ENCODE data around the gene PFN3.

Gene PFN3

DNA sequence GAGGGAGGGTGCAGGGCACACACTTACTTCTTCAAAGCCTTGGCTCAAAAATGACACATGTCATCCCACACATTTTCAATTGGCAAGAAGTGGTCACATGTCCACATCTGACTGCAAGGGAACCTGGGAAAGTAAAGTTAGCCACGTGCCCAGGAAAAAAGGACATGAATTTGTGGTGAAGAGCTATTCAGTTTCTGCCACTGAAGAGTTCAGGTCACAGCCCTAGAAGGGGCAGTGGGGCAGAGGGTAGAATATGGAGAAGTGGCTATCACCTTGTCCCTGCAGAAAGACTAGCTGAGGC, 44.6 kb downstream of the PFN3 start:
- Histone ChIP-seq H3K79me2 (peaks cover 4% of the 10 kb centered on the region), H3K4me3 (ENCODE audit: low read depth, low read length) (no peak overlapping the region), H3K9me3 (ENCODE audit: control insufficient read depth, low read length) (no peaks in the 10 kb centered on the region), H3K4me2 (ENCODE audit: low read length) (no peak overlapping the region), H2AFZ (no peak overlapping the region), H3K36me3 (ENCODE audit: control insufficient read depth, insufficient read depth, low read length) (no peaks in the 10 kb centered on the region), H3K27me3 (ENCODE audit: control insufficient read depth, insufficient read depth, low read length) (no peaks in the 10 kb centered on the region), H3K4me1 (no peaks in the 10 kb centered on the region), H3K9ac (no peak overlapping the region), H3K27ac (no peak overlapping the region)
- TF ChIP-seq, protein P1, sequence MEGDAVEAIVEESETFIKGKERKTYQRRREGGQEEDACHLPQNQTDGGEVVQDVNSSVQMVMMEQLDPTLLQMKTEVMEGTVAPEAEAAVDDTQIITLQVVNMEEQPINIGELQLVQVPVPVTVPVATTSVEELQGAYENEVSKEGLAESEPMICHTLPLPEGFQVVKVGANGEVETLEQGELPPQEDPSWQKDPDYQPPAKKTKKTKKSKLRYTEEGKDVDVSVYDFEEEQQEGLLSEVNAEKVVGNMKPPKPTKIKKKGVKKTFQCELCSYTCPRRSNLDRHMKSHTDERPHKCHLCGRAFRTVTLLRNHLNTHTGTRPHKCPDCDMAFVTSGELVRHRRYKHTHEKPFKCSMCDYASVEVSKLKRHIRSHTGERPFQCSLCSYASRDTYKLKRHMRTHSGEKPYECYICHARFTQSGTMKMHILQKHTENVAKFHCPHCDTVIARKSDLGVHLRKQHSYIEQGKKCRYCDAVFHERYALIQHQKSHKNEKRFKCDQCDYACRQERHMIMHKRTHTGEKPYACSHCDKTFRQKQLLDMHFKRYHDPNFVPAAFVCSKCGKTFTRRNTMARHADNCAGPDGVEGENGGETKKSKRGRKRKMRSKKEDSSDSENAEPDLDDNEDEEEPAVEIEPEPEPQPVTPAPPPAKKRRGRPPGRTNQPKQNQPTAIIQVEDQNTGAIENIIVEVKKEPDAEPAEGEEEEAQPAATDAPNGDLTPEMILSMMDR (IDR thresholded peaks at IDR 0.05), result no peak

- Histone ChIP-seq H3K4me3 (ENCODE audit: low read depth, low read length) (no peak overlapping the region), H3K4me1 (peaks cover 4% of the 10 kb centered on the region), H2AFZ (no peak overlapping the region), H3K27ac (no peak overlapping the region), H3K9me3 (ENCODE audit: control insufficient read depth, low read length) (no peaks in the 10 kb centered on the region), H3K36me3 (ENCODE audit: control insufficient read depth, insufficient read depth, low read length) (no peaks in the 10 kb centered on the region), H3K9ac (no peak overlapping the region), H3K4me2 (ENCODE audit: low read length) (no peak overlapping the region), H3K79me2 (peaks cover 9% of the 10 kb centered on the region), H3K27me3 (ENCODE audit: control insufficient read depth, insufficient read depth, low read length) (no peaks in the 10 kb centered on the region)
- TF ChIP-seq, protein P1 (IDR thresholded peaks at IDR 0.05), result no peak
These were observed 45.1 kb downstream of the PFN3 start for GRCh38 chr5:177355162-177355867.

DNA sequence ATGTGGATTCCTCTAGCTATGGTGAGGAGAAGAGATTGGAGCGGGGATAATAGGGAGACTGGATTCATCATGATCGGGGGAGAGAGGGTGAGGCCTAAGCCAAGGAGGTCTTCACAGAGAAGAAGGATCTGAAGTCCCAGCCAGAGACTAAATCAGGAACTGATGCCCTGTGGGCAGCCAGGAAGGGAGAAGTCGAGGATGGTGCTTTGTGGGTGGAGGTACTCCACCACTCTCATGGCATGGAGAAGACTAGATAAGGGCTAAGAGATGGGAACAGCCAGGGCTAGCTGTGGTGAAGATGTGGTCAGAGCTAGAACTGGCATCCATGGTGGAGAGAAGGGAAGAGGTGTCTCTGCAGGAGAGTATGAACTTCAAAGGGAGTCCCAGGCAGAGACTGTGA, 45.8 kb downstream of the PFN3 start:
- peaks cover 10% of the 10 kb centered on the region for H3K79me2 ChIP-seq
- H3K4me2 ChIP-seq (ENCODE audit: low read length), result no peak overlapping the region
- TF ChIP-seq, protein P1 (IDR thresholded peaks at IDR 0.05), result no peak
- no peak overlapping the region for H2AFZ ChIP-seq
- H3K36me3 ChIP-seq (ENCODE audit: control insufficient read depth, insufficient read depth, low read length), result no peaks in the 10 kb centered on the region
- no peak overlapping the region for H3K4me3 ChIP-seq (ENCODE audit: low read depth, low read length)
- no peaks in the 10 kb centered on the region for H3K9me3 ChIP-seq (ENCODE audit: control insufficient read depth, low read length)
- H3K27ac ChIP-seq, result no peak overlapping the region
- peaks cover 5% of the 10 kb centered on the region for H3K4me1 ChIP-seq
- H3K9ac ChIP-seq, result no peak overlapping the region
- H3K27me3 ChIP-seq (ENCODE audit: control insufficient read depth, insufficient read depth, low read length), result no peaks in the 10 kb centered on the region

DNA sequence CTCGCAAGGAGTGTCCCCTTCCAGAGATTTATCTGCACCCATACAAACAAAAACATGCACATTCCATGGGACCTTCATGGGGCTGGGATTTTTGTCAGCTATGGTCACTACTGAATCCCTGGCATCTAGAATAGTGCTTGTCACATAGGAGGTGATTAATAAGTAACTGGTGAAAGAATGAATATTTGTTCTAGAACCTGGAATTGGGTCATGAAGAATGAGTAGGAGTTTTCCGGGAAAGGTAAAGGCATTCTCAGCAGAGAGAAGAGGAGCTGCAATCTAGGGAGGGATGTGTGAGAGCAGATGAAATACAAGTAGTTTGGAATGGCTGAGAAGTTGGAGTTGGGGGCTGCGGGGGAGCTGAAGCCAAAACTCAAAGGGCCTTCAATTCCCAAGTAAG, 46.2 kb downstream of the PFN3 start:
- no peak overlapping the region for H3K9ac ChIP-seq
- no peaks in the 10 kb centered on the region for H3K36me3 ChIP-seq (ENCODE audit: control insufficient read depth, insufficient read depth, low read length)
- peaks cover 10% of the 10 kb centered on the region for H3K79me2 ChIP-seq
- H3K4me2 ChIP-seq (ENCODE audit: low read length), result no peak overlapping the region
- H3K4me3 ChIP-seq (ENCODE audit: low read depth, low read length), result no peak overlapping the region
- H3K4me1 ChIP-seq, result peaks cover 5% of the 10 kb centered on the region
- H3K9me3 ChIP-seq (ENCODE audit: control insufficient read depth, low read length), result no peaks in the 10 kb centered on the region
- no peak overlapping the region for H2AFZ ChIP-seq
- H3K27me3 ChIP-seq (ENCODE audit: control insufficient read depth, insufficient read depth, low read length), result no peaks in the 10 kb centered on the region
- H3K27ac ChIP-seq, result no peak overlapping the region
- TF ChIP-seq, protein P1 (IDR thresholded peaks at IDR 0.05), result no peak

DNA sequence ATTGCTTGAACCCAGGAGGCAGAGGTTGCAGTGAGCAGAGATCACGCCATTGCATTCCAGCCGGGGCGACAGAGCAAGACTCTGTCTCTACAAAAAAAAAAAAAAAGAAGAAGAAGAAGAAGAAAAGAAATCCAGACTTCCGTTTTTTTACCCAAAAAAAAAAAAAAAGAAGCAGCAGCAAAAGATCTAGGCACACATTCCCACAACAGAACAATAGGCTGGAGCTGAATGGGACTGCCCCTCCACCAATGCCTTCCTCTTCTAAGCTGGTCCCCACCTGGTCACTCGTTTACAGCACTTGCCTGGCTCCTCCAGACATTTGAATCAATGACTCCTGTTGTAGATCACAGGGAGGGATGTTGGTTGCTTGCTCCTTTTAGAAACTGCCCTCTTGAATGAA, 47.4 kb downstream of the PFN3 start:
- no peak overlapping the region for H3K4me3 ChIP-seq (ENCODE audit: low read depth, low read length)
- no peaks in the 10 kb centered on the region for H3K27me3 ChIP-seq (ENCODE audit: control insufficient read depth, insufficient read depth, low read length)
- no peaks in the 10 kb centered on the region for H3K9me3 ChIP-seq (ENCODE audit: control insufficient read depth, low read length)
- H3K4me2 ChIP-seq (ENCODE audit: low read length), result no peak overlapping the region
- H2AFZ ChIP-seq, result no peak overlapping the region
- H3K36me3 ChIP-seq (ENCODE audit: control insufficient read depth, insufficient read depth, low read length), result no peaks in the 10 kb centered on the region
- no peak overlapping the region for H3K9ac ChIP-seq
- no peak overlapping the region for H3K27ac ChIP-seq
- H3K4me1 ChIP-seq, result peaks cover 5% of the 10 kb centered on the region
- TF ChIP-seq, protein P1 (IDR thresholded peaks at IDR 0.05), result no peak
- H3K79me2 ChIP-seq, result peaks cover 10% of the 10 kb centered on the region

Data from parathyroid adenoma (tissue), 2 donors.